GM12878 (cell line): ENCODE data around the gene RAPGEF4. TPM values are rescaled to one million over a fixed set of nuclear protein-coding genes. Genes with fewer than 3 reads are reported as not detected.

ENCODE experiments used
- ATAC-seq: fragments of 200-7000 bp; cut with Tn5 transposase; 3 replicates; pipeline ENCODE4 v1.9.1; 2020; ENCODE audit warnings: mild to moderate bottlenecking, moderate library complexity
- BruUV-seq: library from RNA; stranded (reverse); fragments of 400-500 nt; replicated peaks from 2 replicates; lab custom pipeline; 2021; lab: Mats Ljungman, UMichigan
- CTCF ChIA-PET: fragments of 300-600 bp; sonication (Branson Sonifier 250); formaldehyde crosslinking; extraction: SDS; loops from one replicate; lab custom pipeline; 2021; ENCODE audit warnings: inconsistent platforms; lab: Yijun Ruan, JAX
- POLR2A ChIA-PET: fragments of 350-600 bp; formaldehyde crosslinking; extraction: SDS; loops from one replicate; lab custom pipeline; 2021; ENCODE audit warnings: inconsistent platforms; lab: Charles Lee
- RAD21 ChIA-PET: fragments of 300-600 bp; sonication (Branson Sonifier 250); formaldehyde crosslinking; loops from one replicate; lab custom pipeline; 2023; ENCODE audit warnings: antibody characterized with exemption; ENCODE audit not compliant: unreplicated experiment; lab: Charles Lee
- SMC1A ChIA-PET: fragments of 300-600 bp; sonication (Branson Sonifier 250); formaldehyde crosslinking; loops from one replicate; lab custom pipeline; 2023; ENCODE audit not compliant: unreplicated experiment, uncharacterized antibody; lab: Charles Lee
- DNase-seq: peaks from one replicate; pipeline ENCODE4 v3.0.0-alpha.2; 2011; ENCODE audit warnings: low read depth, low spot score
- FAIRE-seq: peaks from 3 replicates; lab custom pipeline; 2011; peaks lifted over from hg19 to GRCh38; lab: Jason Lieb, UNC
- H2AFZ ChIP-seq: 2 replicates; pipeline ENCODE4 v1.6.0; 2011; ENCODE audit warnings: low read depth, low read length, control low read depth; ENCODE audit not compliant: control insufficient read depth
- H3K27ac ChIP-seq: 2 replicates; pipeline ENCODE4 v1.5.1; 2011; ENCODE audit warnings: control low read depth; ENCODE audit not compliant: control insufficient read depth, insufficient read depth
- H3K27me3 ChIP-seq, 2 experiments: replicated peaks in 1 of 2; 2 replicates each; pipeline versions ENCODE4 v1.6.0 to v1.6.1; 2011; ENCODE audit warnings: low read length in 1 of 2; ENCODE audit not compliant: control insufficient read depth in 2 of 2, insufficient read depth in 2 of 2
- H3K36me3 ChIP-seq, 2 experiments: 2 replicates each; pipeline ENCODE4 v1.5.1; 2011; ENCODE audit warnings: low read length in 1 of 2; ENCODE audit not compliant: control insufficient read depth in 2 of 2, insufficient read depth in 2 of 2
- H3K4me1 ChIP-seq: 2 replicates; pipeline ENCODE4 v1.6.1; 2011; ENCODE audit warnings: mild to moderate bottlenecking, low read length, moderate library complexity, mixed read lengths; ENCODE audit not compliant: control insufficient read depth, insufficient read depth
- H3K4me2 ChIP-seq: 2 replicates; pipeline ENCODE4 v1.6.0; 2011; ENCODE audit warnings: control low read depth; ENCODE audit not compliant: control insufficient read depth, insufficient read depth
- H3K4me3 ChIP-seq: fragments of 200-600 bp; sonication (generic); 2 replicates; pipeline ENCODE4 v1.5.1; 2016
- H3K79me2 ChIP-seq: 2 replicates; pipeline ENCODE4 v1.6.0; 2011; ENCODE audit warnings: low read length; ENCODE audit not compliant: control insufficient read depth, insufficient read depth
- H3K9ac ChIP-seq: 2 replicates; pipeline ENCODE4 v1.8.0; 2011; ENCODE audit warnings: low read length, control low read depth, mixed read lengths; ENCODE audit not compliant: control insufficient read depth, insufficient read depth
- H3K9me3 ChIP-seq: replicated peaks from 3 replicates; pipeline ENCODE4 v1.5.1; 2011; ENCODE audit warnings: mild to moderate bottlenecking, low read length; ENCODE audit not compliant: control insufficient read depth, insufficient read depth
- H4K20me1 ChIP-seq: 2 replicates; pipeline ENCODE4 v1.6.0; 2011; ENCODE audit not compliant: control insufficient read depth, insufficient read depth
- GABPA ChIP-seq: IDR thresholded peaks from 2 replicates; pipeline ENCODE4 v1.6.1; 2014; ENCODE audit warnings: antibody characterized with exemption, low read depth, mild to moderate bottlenecking, inconsistent platforms
- JUND ChIP-seq: IDR thresholded peaks from 2 replicates; pipeline ENCODE4 v1.6.1; 2012; ENCODE audit warnings: low read depth, mild to moderate bottlenecking, low read length, improper control_type of control experiment, moderate library complexity
- KAT2A ChIP-seq: conservative IDR thresholded peaks from 2 replicates; pipeline ENCODE4 v1.6.1; 2011; ENCODE audit warnings: low read depth, low read length; ENCODE audit not compliant: control insufficient read depth
- MTA2 ChIP-seq: fragments of 450-650 bp; IDR thresholded peaks from 2 replicates; pipeline ENCODE4 v1.6.1; 2016; ENCODE audit warnings: low read depth, mild to moderate bottlenecking, moderate library complexity
- MXI1 ChIP-seq: fragments of 150-350 bp; IDR thresholded peaks from 2 replicates; pipeline ENCODE4 v1.6.1; 2011; ENCODE audit warnings: low read depth, mild to moderate bottlenecking, inconsistent platforms, low read length, improper control_type of control experiment
- POLR2AphosphoS5 ChIP-seq: IDR thresholded peaks from 2 replicates; pipeline ENCODE4 v1.6.1; 2011; ENCODE audit warnings: mild to moderate bottlenecking, low read length, inconsistent platforms
- SIN3A ChIP-seq: IDR thresholded peaks from 2 replicates; pipeline ENCODE4 v1.6.1; 2012; ENCODE audit warnings: low read depth, low read length, improper control_type of control experiment
- TCF12 ChIP-seq: IDR thresholded peaks from 2 replicates; pipeline ENCODE4 v1.6.1; 2011; ENCODE audit warnings: low read depth, mild to moderate bottlenecking, low read length
- ZNF207 ChIP-seq: fragments of 450-650 bp; IDR thresholded peaks from 2 replicates; pipeline ENCODE4 v1.6.1; 2014; ENCODE audit warnings: antibody characterized with exemption, mild to moderate bottlenecking, borderline replicate concordance
- WGBS: methylation state at CpG from one replicate; pipeline ENCODE4 v1.1.6; 2016; ENCODE audit warnings: low lambda C conversion rate; ENCODE audit not compliant: insufficient replicate concordance, insufficient coverage; ENCODE audit errors: missing lambda C conversion rate; 5-methylcytosine and 5-hydroxymethylcytosine counted together
- in situ Hi-C: fragments of 300-500 bp; cut with MboI; formaldehyde crosslinking; loops from 9 replicates; pipeline ENCODE4 v1.14.3; 2018; ENCODE audit warnings: mixed read lengths
- intact Hi-C: fragments of 100-400 bp; cut with micrococcal nuclease; formaldehyde crosslinking; loops from one replicate; pipeline ENCODE4 v1.14.2; 2022; ENCODE audit not compliant: unreplicated experiment
- polyA plus RNA-seq, 11 experiments: library from polyadenylated mRNA; depleted of rRNA in 4 of 11; unstranded in 6 of 11; stranded (reverse) in 5 of 11; fragments of >200 nt; fragmentation: Nextera tagmentation in 4 of 11; fragmentation: Illumina TruSeq in 1 of 11; extraction: Ambion mirVana in 4 of 11; extraction: Trizol in 1 of 11; gene quantifications; 1 replicate in 1 of 11; 2 replicates in 10 of 11; pipeline versions ENCODE4 v1.2.1 to v1.2.3, GENCODE V29; 2011 to 2016; ENCODE audit warnings: inconsistent platforms in 2 of 11, missing spikeins in 2 of 11, low read depth in 1 of 11
- total RNA-seq, 4 experiments: library from RNA; depleted of rRNA in 3 of 4; stranded (reverse); fragments of >200 nt in 3 of 4; fragmentation: Illumina TruSeq in 1 of 4; extraction: Trizol in 1 of 4; gene quantifications; 2 replicates each; pipeline versions ENCODE4 v1.2.1 to v1.2.3, GENCODE V29; 2013 to 2021

RAPGEF4 gene
- total and polyA plus RNA-seq, 10 of the 15 experiments (the other 5 are each of a cell fraction or from before 2014, with no cell fraction given): 0.18 TPM; not detected in 8

DNA sequence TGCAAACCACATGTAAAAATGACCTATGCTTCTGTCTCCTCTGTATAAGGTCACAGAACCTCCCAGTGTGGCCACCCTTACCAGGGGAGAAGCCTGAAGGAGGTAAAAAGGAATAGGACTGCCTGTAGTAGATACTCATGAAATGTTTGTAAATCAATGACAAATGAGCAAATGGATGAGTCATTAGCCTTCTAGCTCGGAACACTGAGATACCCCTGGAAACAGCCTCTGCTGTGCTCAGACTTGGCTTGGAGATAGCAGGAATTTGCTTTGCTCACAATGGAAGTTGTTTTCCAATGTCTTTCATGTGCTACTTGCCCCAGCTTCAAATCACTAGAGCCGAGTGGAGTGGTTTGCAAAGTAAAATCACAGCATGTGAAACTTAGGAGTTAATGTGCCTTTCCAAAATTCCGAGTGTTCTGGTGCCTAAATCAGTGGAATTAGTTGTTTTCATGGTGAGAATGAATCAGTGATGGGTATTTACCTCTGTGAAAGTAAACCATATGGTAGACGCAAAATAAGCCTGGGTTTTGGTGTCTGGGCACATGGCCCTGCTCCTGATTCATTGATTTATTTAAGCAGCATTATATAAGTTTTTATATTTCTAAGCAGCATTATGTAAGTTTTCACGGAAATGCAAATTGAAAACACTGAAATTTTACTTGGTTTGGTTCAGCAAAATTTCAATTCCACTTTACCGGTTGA is 186.0 kb downstream of the RAPGEF4 start:
- H3K4me1 ChIP-seq: peaks cover 10% of the 10 kb centered on the region
- ChIA-PET SMC1A (interaction anchor here (1.6 kb wide), 1 partner anchor 10 kb away, joined by 5 read pairs; no protein-coding TSS in a partner anchor), CTCF (interaction anchor here (0.8 to 3.0 kb wide), 4 partner anchors 10 to 116 kb away, joined by 3 to 16 read pairs (median 7); no protein-coding TSS in a partner anchor), POLR2A (no interaction called here), RAD21 (no interaction called here)
- no peaks in the 10 kb centered on the region for H3K9me3 ChIP-seq
- in situ Hi-C loops (no loop called here), intact Hi-C loops (no loop called here)
- no peaks in the 10 kb centered on the region for H3K36me3 ChIP-seq
- no peak overlapping the region for H3K9ac ChIP-seq
- no peak overlapping the region for H3K4me3 ChIP-seq
- H3K27ac ChIP-seq: no peak overlapping the region
- H4K20me1 ChIP-seq: no peaks in the 10 kb centered on the region
- H2AFZ ChIP-seq: no peak overlapping the region
- no peaks in the 10 kb centered on the region for H3K27me3 ChIP-seq
- no peak overlapping the region for H3K4me2 ChIP-seq
- ATAC-seq (no peak), DNase-seq (no peak), FAIRE-seq (no peak)
- no TSS peak for BruUV-seq
- 63% methylated on average over 6 of the region's 6 CpGs for WGBS
- TF ChIP-seq TCF12: no peak
- no peak for TF ChIP-seq JUND
- no peak for TF ChIP-seq GABPA
- TF ChIP-seq KAT2A: no peak
- no peak for TF ChIP-seq POLR2AphosphoS5
- no peak for TF ChIP-seq MTA2
- TF ChIP-seq SIN3A: no peak
- no peak for TF ChIP-seq MXI1
- no peak for TF ChIP-seq ZNF207
- H3K79me2 ChIP-seq: no peaks in the 10 kb centered on the region
